Measurements from ENCODE around the gene ASXL2. TPM values are rescaled to one million over a fixed set of nuclear protein-coding genes. Genes with fewer than 3 reads are reported as not detected.
A peak's percentile ranks its signal among the peaks of the same experiment; 100 is the strongest.
"Not testable (repeated sequence)": the region's sequence is repeated elsewhere in the genome, so short reads cannot be mapped to it uniquely, and the experiment has no call there.

ASXL2 gene
- 5.7 and 10.7 TPM in 2 replicates for total RNA-seq (2014; rRNA removed; shearing (Covaris generic))

- peak; percentile 98 for DNase-seq (ENCODE audit: low spot score)
- in situ Hi-C loops (cut with HindIII; ENCODE audit: low sequenced_read_pairs): no loop called here
These were observed at the start of gene ASXL2 for GRCh38 chr2:25878361-25879132. ASXL2 (minus strand) TSS chr2:25878487; CDS start chr2:25878222, 265 bp downstream.

- no peak for DNase-seq (ENCODE audit: low spot score)
- in situ Hi-C loops (cut with HindIII; ENCODE audit: low sequenced_read_pairs): no loop called here
These were observed 48.9 kb upstream of the ASXL2 start for GRCh38 chr2:25926984-25927756.

- in situ Hi-C loops (cut with HindIII; ENCODE audit: low sequenced_read_pairs): no loop called here
These were observed 44.2 kb upstream of the ASXL2 start for GRCh38 chr2:25922501-25922900.

GRCh38 chr2:25920786-25921415 lies 42.6 kb upstream of the ASXL2 start:
- no peak for DNase-seq (ENCODE audit: low spot score)
- in situ Hi-C loops (cut with HindIII; ENCODE audit: low sequenced_read_pairs): no loop called here

More at GRCh38 chr2:25922501-25922900, 44.2 kb upstream of the ASXL2 start:
- DNase-seq (ENCODE audit: low spot score): no peak

GRCh38 chr2:25920336-25920735 lies 42.0 kb upstream of the ASXL2 start:
- in situ Hi-C loops (cut with HindIII; ENCODE audit: low sequenced_read_pairs): no loop called here
- no peak for DNase-seq (ENCODE audit: low spot score)

- in situ Hi-C loops (cut with HindIII; ENCODE audit: low sequenced_read_pairs): no loop called here
- DNase-seq (ENCODE audit: low spot score): no peak
These were observed 39.5 kb upstream of the ASXL2 start for GRCh38 chr2:25917832-25918231.

GRCh38 chr2:25917411-25917810 lies 39.1 kb upstream of the ASXL2 start:
- in situ Hi-C loops (cut with HindIII; ENCODE audit: low sequenced_read_pairs); DNase-seq (ENCODE audit: low spot score): not testable (repeated sequence)

- DNase-seq (ENCODE audit: low spot score): not testable (repeated sequence)
These were observed 37.9 kb upstream of the ASXL2 start for GRCh38 chr2:25915944-25916772.

GRCh38 chr2:25915411-25915810 lies 37.1 kb upstream of the ASXL2 start:
- in situ Hi-C loops (cut with HindIII; ENCODE audit: low sequenced_read_pairs); DNase-seq (ENCODE audit: low spot score): not testable (repeated sequence)

More at GRCh38 chr2:25915944-25916772, 37.9 kb upstream of the ASXL2 start:
- in situ Hi-C loops (cut with HindIII; ENCODE audit: low sequenced_read_pairs): not testable (repeated sequence)

GRCh38 chr2:25913696-25913973 lies 35.3 kb upstream of the ASXL2 start:
- in situ Hi-C loops (cut with HindIII; ENCODE audit: low sequenced_read_pairs); DNase-seq (ENCODE audit: low spot score): not testable (repeated sequence)

- DNase-seq (ENCODE audit: low spot score): no peak
- in situ Hi-C loops (cut with HindIII; ENCODE audit: low sequenced_read_pairs): no loop called here
These were observed 34.8 kb upstream of the ASXL2 start for GRCh38 chr2:25912851-25913695.

GRCh38 chr2:25909574-25909973 lies 31.3 kb upstream of the ASXL2 start:
- in situ Hi-C loops (cut with HindIII; ENCODE audit: low sequenced_read_pairs): not testable (repeated sequence)

GRCh38 chr2:25905126-25905525 lies 26.8 kb upstream of the ASXL2 start:
- in situ Hi-C loops (cut with HindIII; ENCODE audit: low sequenced_read_pairs): no loop called here

More at GRCh38 chr2:25909574-25909973, 31.3 kb upstream of the ASXL2 start:
- not testable (repeated sequence) for DNase-seq (ENCODE audit: low spot score)

GRCh38 chr2:25903216-25903776 lies 25.0 kb upstream of the ASXL2 start:
- DNase-seq (ENCODE audit: low spot score): no peak
- in situ Hi-C loops (cut with HindIII; ENCODE audit: low sequenced_read_pairs): no loop called here

More at GRCh38 chr2:25905126-25905525, 26.8 kb upstream of the ASXL2 start:
- no peak for DNase-seq (ENCODE audit: low spot score)

- DNase-seq (ENCODE audit: low spot score): no peak
- in situ Hi-C loops (cut with HindIII; ENCODE audit: low sequenced_read_pairs): no loop called here
These were observed 21.2 kb upstream of the ASXL2 start for GRCh38 chr2:25899404-25899970.

- DNase-seq (ENCODE audit: low spot score): no peak
- in situ Hi-C loops (cut with HindIII; ENCODE audit: low sequenced_read_pairs): no loop called here
These were observed 19.2 kb upstream of the ASXL2 start for GRCh38 chr2:25897506-25897905.

GRCh38 chr2:25896308-25896707 lies 18.0 kb upstream of the ASXL2 start:
- DNase-seq (ENCODE audit: low spot score); in situ Hi-C loops (cut with HindIII; ENCODE audit: low sequenced_read_pairs): not testable (repeated sequence)

- no peak for DNase-seq (ENCODE audit: low spot score)
- in situ Hi-C loops (cut with HindIII; ENCODE audit: low sequenced_read_pairs): no loop called here
These were observed 17.3 kb upstream of the ASXL2 start for GRCh38 chr2:25895610-25896009.
